ENCODE data around the gene VARS1. TPM values are rescaled to one million over a fixed set of nuclear protein-coding genes. Genes with fewer than 3 reads are reported as not detected.
A peak's percentile ranks its signal among the peaks of the same experiment; 100 is the strongest.

The VARS1 gene
- total and polyA plus RNA-seq, 2 of the 8 experiments (the other 6 are each of a cell fraction or from before 2014, with no cell fraction given), result 53.5 to 162 TPM

- TF ChIP-seq SIX5 (IDR thresholded peaks at IDR 0.05; ENCODE audit: low read depth, low read length), result no peak
- peak in 1 of 2 experiments; percentile 44; a peak in 1 of 3 replicates for TF ChIP-seq EP300 (IDR thresholded peaks at IDR 0.05; ENCODE audit: borderline replicate concordance in 1 of 2, low read depth in 2 of 2, low read length in 2 of 2)
- no peak for TF ChIP-seq USF2 (IDR thresholded peaks at IDR 0.05; ENCODE audit: low read length)
These were observed at the start of gene VARS1 (continued) for GRCh38 chr6:31795616-31796298.
